GM23338 (cell line): ENCODE data around the gene POLR2L. TPM values are rescaled to one million over a fixed set of nuclear protein-coding genes. Genes with fewer than 3 reads are reported as not detected.

Experiments used
- ATAC-seq: fragments of 200-7000 bp; cut with Tn5 transposase; 3 replicates; pipeline ENCODE4 v1.9.1; 2020
- DNase-seq: peaks from one replicate; pipeline ENCODE4 v3.0.0-alpha.2; 2015; ENCODE audit warnings: low spot score
- H2AFZ ChIP-seq: fragments of 200-600 bp; sonication (generic); 2 replicates; pipeline ENCODE4 v1.8.0; 2016; ENCODE audit warnings: antibody characterized with exemption, mild to moderate bottlenecking, moderate library complexity
- H3F3A ChIP-seq: fragments of 200-600 bp; sonication (generic); replicated peaks from 2 replicates; pipeline ENCODE4 v1.8.0; 2017; ENCODE audit warnings: antibody characterized with exemption, mixed run types, low read depth
- H3K27ac ChIP-seq: fragments of 200-600 bp; sonication (generic); 2 replicates; pipeline ENCODE4 v1.6.1; 2016; ENCODE audit warnings: low read depth
- H3K27me3 ChIP-seq: fragments of 200-600 bp; sonication (generic); 2 replicates; pipeline ENCODE4 v1.8.0; 2016; ENCODE audit warnings: mild to moderate bottlenecking, mixed run types, moderate library complexity; ENCODE audit not compliant: insufficient read depth
- H3K36me3 ChIP-seq: fragments of 200-600 bp; sonication (generic); 2 replicates; pipeline ENCODE4 v1.8.0; 2016; ENCODE audit warnings: mild to moderate bottlenecking; ENCODE audit not compliant: insufficient read depth
- H3K4me1 ChIP-seq: fragments of 200-600 bp; sonication (generic); 2 replicates; pipeline ENCODE4 v1.8.0; 2016; ENCODE audit warnings: mild to moderate bottlenecking, moderate library complexity; ENCODE audit not compliant: insufficient read depth
- H3K4me2 ChIP-seq: fragments of 200-600 bp; sonication (generic); 2 replicates; pipeline ENCODE4 v1.7.1; 2017; ENCODE audit warnings: mixed run types
- H3K4me3 ChIP-seq: fragments of 200-600 bp; sonication (generic); 2 replicates; pipeline ENCODE4 v1.6.1; 2016; ENCODE audit warnings: mixed run types
- H3K79me2 ChIP-seq: fragments of 200-600 bp; sonication (generic); replicated peaks from 2 replicates; pipeline ENCODE4 v1.8.0; 2017; ENCODE audit warnings: mild to moderate bottlenecking; ENCODE audit not compliant: insufficient read depth
- H3K9me2 ChIP-seq: fragments of 200-600 bp; sonication (generic); 2 replicates; pipeline ENCODE4 v1.8.0; 2017; ENCODE audit not compliant: insufficient read depth
- H4K20me1 ChIP-seq: fragments of 200-600 bp; sonication (generic); replicated peaks from 2 replicates; pipeline ENCODE4 v1.8.0; 2017; ENCODE audit warnings: mild to moderate bottlenecking; ENCODE audit not compliant: insufficient read depth
- H3K27ac Mint-ChIP-seq: 2 replicates; pipeline ENCODE4 v1.8.0; 2020; ENCODE audit warnings: inconsistent platforms, mild to moderate bottlenecking, moderate library complexity, mixed read lengths
- H3K27me3 Mint-ChIP-seq: 3 replicates; pipeline ENCODE4 v1.8.0; 2022; ENCODE audit warnings: low read depth, mild to moderate bottlenecking, moderate library complexity, mixed read lengths, inconsistent platforms; ENCODE audit not compliant: insufficient read depth, poor library complexity
- H3K36me3 Mint-ChIP-seq: 3 replicates; pipeline ENCODE4 v1.8.0; 2021; ENCODE audit warnings: low read depth, mild to moderate bottlenecking, inconsistent platforms, moderate library complexity, mixed read lengths
- H3K4me1 Mint-ChIP-seq: 3 replicates; pipeline ENCODE4 v1.8.0; 2020; ENCODE audit warnings: mild to moderate bottlenecking, inconsistent platforms, mixed read lengths
- H3K4me3 Mint-ChIP-seq: 3 replicates; pipeline ENCODE4 v1.8.0; 2021; ENCODE audit warnings: moderate library complexity, mild to moderate bottlenecking, inconsistent platforms, mixed read lengths
- H3K9me3 Mint-ChIP-seq: 3 replicates; pipeline ENCODE4 v1.8.0; 2020; ENCODE audit warnings: moderate library complexity, mild to moderate bottlenecking, inconsistent platforms, mixed read lengths
- CREB1 ChIP-seq: fragments of 250-450 bp; sonication (Bioruptor Pico); IDR thresholded peaks from 2 replicates; pipeline ENCODE4 v1.5.0; 2020; ENCODE audit warnings: low read depth, mild to moderate bottlenecking, moderate library complexity
- EZH2 ChIP-seq: fragments of 200-600 bp; sonication (generic); IDR thresholded peaks from one replicate; pipeline ENCODE4 v1.8.0; 2017; ENCODE audit warnings: antibody characterized with exemption, mild to moderate bottlenecking, low read depth; ENCODE audit not compliant: unreplicated experiment
- EZH2phosphoT487 ChIP-seq: fragments of 200-600 bp; sonication (generic); IDR thresholded peaks from one replicate; pipeline ENCODE4 v1.8.1; 2018; ENCODE audit warnings: antibody characterized with exemption; ENCODE audit not compliant: unreplicated experiment
- JUNB ChIP-seq: IDR thresholded peaks from one replicate; pipeline ENCODE4 v1.6.1; 2016; ENCODE audit warnings: antibody characterized with exemption; ENCODE audit not compliant: unreplicated experiment
- NANOG ChIP-seq: IDR thresholded peaks from 2 replicates; pipeline ENCODE4 v1.6.1; 2016; ENCODE audit warnings: antibody characterized with exemption, borderline replicate concordance
- POLR2AphosphoS5 ChIP-seq: IDR thresholded peaks from 2 replicates; pipeline ENCODE4 v1.6.1; 2016; ENCODE audit warnings: antibody characterized with exemption, low read depth
- STAT1 ChIP-seq: IDR thresholded peaks from one replicate; pipeline ENCODE4 v1.6.1; 2016; ENCODE audit warnings: antibody characterized with exemption; ENCODE audit not compliant: unreplicated experiment
- ZNF114 ChIP-seq: fragments of 250-450 bp; sonication (Bioruptor Pico); IDR thresholded peaks from 2 replicates; pipeline ENCODE4 v1.5.0; 2020; ENCODE audit warnings: mild to moderate bottlenecking, moderate library complexity
- ZNF331 ChIP-seq: fragments of 250-450 bp; sonication (Bioruptor Pico); IDR thresholded peaks from 2 replicates; pipeline ENCODE4 v1.5.0; 2020; ENCODE audit warnings: low read depth, mild to moderate bottlenecking, moderate library complexity
- polyA plus RNA-seq: library from polyadenylated mRNA; unstranded; fragments of >200 nt; fragmentation: Nextera tagmentation; extraction: Ambion mirVana; gene quantifications from 2 replicates; pipeline ENCODE4 v1.2.1, GENCODE V29; 2016
- total RNA-seq: library from RNA; depleted of rRNA; stranded (reverse); fragments of >200 nt; shearing (Covaris generic); gene quantifications from 2 replicates; pipeline ENCODE4 v1.2.3, GENCODE V29; 2014
- TF ChIP-seq, protein P1 (sequence below), 2 experiments: fragments of 200-600 bp in 1 of 2; sonication (generic) in 1 of 2; conservative IDR thresholded peaks; 2 replicates each; pipeline versions ENCODE4 v1.5.1 to v1.6.1; 2016 to 2017; ENCODE audit warnings: antibody characterized with exemption in 2 of 2, low read depth in 2 of 2, mild to moderate bottlenecking in 2 of 2, moderate library complexity in 1 of 2
- TF ChIP-seq, protein P2 (sequence below): IDR thresholded peaks from one replicate; pipeline ENCODE4 v1.6.1; 2018; ENCODE audit warnings: antibody characterized with exemption; ENCODE audit not compliant: unreplicated experiment
- TF ChIP-seq, protein P3 (sequence below): fragments of 250-450 bp; sonication (Bioruptor Pico); IDR thresholded peaks from 2 replicates; pipeline ENCODE4 v1.5.0; 2020; ENCODE audit warnings: mild to moderate bottlenecking, moderate library complexity
- TF ChIP-seq, protein P4 (sequence below): IDR thresholded peaks from 2 replicates; pipeline ENCODE4 v1.6.1; 2016; ENCODE audit warnings: antibody characterized with exemption

The POLR2L gene
- total and polyA plus RNA-seq, 2 experiments from 2014 or later: 32.2 to 369 TPM

DNA sequence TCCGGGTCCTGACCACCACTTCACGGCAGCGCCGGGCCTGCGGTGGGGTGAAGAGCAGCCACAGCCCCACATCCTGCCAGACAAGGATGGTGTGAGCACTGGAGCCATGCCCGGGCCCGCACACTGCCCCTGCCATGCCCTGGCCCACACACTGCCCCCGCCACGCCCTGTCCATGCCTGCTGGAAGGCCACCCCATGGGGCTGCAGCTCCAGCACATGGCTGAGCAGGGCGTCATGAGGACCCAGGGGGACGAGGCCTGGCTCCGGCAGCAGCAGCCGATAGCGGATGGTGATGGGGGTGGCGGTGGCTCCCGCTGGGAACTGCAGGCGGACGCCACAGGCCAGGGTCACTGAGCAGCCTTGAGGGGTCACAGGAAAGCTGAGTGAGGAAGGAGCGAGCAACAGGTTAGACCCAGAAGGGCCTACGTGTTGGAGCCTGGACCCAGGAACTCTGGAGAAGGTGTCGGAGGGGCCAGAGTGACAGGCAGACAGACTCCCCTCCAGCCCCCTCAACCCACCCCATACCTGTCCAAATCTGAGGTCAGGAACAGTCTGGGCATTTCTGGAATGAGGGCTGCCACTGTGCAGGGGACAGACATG is 40.2 kb downstream of the POLR2L start:
- Mint-ChIP-seq H3K27ac (no peak overlapping the region), H3K4me3 (no peak overlapping the region), H3K36me3 (peaks cover 2% of the 10 kb centered on the region; the same call in 1 of the 3 replicates), H3K9me3 (no peaks in the 10 kb centered on the region), H3K27me3 (peaks cover 11% of the 10 kb centered on the region), H3K4me1 (peaks cover 3% of the 10 kb centered on the region; the same call in 1 of the 3 replicates)
- no peaks in the 10 kb centered on the region for H4K20me1 ChIP-seq
- DNase-seq: no peak
- H3F3A ChIP-seq: peaks cover 25% of the 10 kb centered on the region; the same call in 1 of the 2 replicates
- H3K4me1 ChIP-seq: peaks cover 7% of the 10 kb centered on the region; the same call in 1 of the 2 replicates
- H3K9me2 ChIP-seq: no peaks in the 10 kb centered on the region
- H3K79me2 ChIP-seq: no peaks in the 10 kb centered on the region
- H2AFZ ChIP-seq: no peak overlapping the region
- H3K4me2 ChIP-seq: no peak overlapping the region
- no peak for ATAC-seq
- H3K36me3 ChIP-seq: no peaks in the 10 kb centered on the region
- H3K27me3 ChIP-seq: no peaks in the 10 kb centered on the region
- TF ChIP-seq EZH2phosphoT487 (no peak), POLR2AphosphoS5 (no peak), STAT1 (no peak), CREB1 (no peak), ZNF331 (CRISPR knock-in tag) (no peak), NANOG (no peak), JUNB (no peak), EZH2 (no peak), ZNF114 (CRISPR knock-in tag) (no peak)
- TF ChIP-seq, protein P1, sequence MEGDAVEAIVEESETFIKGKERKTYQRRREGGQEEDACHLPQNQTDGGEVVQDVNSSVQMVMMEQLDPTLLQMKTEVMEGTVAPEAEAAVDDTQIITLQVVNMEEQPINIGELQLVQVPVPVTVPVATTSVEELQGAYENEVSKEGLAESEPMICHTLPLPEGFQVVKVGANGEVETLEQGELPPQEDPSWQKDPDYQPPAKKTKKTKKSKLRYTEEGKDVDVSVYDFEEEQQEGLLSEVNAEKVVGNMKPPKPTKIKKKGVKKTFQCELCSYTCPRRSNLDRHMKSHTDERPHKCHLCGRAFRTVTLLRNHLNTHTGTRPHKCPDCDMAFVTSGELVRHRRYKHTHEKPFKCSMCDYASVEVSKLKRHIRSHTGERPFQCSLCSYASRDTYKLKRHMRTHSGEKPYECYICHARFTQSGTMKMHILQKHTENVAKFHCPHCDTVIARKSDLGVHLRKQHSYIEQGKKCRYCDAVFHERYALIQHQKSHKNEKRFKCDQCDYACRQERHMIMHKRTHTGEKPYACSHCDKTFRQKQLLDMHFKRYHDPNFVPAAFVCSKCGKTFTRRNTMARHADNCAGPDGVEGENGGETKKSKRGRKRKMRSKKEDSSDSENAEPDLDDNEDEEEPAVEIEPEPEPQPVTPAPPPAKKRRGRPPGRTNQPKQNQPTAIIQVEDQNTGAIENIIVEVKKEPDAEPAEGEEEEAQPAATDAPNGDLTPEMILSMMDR (conservative IDR thresholded peaks at IDR 0.05; ENCODE audit: low read depth in 2 of 2): no peak
- TF ChIP-seq, protein P2, sequence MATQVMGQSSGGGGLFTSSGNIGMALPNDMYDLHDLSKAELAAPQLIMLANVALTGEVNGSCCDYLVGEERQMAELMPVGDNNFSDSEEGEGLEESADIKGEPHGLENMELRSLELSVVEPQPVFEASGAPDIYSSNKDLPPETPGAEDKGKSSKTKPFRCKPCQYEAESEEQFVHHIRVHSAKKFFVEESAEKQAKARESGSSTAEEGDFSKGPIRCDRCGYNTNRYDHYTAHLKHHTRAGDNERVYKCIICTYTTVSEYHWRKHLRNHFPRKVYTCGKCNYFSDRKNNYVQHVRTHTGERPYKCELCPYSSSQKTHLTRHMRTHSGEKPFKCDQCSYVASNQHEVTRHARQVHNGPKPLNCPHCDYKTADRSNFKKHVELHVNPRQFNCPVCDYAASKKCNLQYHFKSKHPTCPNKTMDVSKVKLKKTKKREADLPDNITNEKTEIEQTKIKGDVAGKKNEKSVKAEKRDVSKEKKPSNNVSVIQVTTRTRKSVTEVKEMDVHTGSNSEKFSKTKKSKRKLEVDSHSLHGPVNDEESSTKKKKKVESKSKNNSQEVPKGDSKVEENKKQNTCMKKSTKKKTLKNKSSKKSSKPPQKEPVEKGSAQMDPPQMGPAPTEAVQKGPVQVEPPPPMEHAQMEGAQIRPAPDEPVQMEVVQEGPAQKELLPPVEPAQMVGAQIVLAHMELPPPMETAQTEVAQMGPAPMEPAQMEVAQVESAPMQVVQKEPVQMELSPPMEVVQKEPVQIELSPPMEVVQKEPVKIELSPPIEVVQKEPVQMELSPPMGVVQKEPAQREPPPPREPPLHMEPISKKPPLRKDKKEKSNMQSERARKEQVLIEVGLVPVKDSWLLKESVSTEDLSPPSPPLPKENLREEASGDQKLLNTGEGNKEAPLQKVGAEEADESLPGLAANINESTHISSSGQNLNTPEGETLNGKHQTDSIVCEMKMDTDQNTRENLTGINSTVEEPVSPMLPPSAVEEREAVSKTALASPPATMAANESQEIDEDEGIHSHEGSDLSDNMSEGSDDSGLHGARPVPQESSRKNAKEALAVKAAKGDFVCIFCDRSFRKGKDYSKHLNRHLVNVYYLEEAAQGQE: no peak
- TF ChIP-seq, protein P3, sequence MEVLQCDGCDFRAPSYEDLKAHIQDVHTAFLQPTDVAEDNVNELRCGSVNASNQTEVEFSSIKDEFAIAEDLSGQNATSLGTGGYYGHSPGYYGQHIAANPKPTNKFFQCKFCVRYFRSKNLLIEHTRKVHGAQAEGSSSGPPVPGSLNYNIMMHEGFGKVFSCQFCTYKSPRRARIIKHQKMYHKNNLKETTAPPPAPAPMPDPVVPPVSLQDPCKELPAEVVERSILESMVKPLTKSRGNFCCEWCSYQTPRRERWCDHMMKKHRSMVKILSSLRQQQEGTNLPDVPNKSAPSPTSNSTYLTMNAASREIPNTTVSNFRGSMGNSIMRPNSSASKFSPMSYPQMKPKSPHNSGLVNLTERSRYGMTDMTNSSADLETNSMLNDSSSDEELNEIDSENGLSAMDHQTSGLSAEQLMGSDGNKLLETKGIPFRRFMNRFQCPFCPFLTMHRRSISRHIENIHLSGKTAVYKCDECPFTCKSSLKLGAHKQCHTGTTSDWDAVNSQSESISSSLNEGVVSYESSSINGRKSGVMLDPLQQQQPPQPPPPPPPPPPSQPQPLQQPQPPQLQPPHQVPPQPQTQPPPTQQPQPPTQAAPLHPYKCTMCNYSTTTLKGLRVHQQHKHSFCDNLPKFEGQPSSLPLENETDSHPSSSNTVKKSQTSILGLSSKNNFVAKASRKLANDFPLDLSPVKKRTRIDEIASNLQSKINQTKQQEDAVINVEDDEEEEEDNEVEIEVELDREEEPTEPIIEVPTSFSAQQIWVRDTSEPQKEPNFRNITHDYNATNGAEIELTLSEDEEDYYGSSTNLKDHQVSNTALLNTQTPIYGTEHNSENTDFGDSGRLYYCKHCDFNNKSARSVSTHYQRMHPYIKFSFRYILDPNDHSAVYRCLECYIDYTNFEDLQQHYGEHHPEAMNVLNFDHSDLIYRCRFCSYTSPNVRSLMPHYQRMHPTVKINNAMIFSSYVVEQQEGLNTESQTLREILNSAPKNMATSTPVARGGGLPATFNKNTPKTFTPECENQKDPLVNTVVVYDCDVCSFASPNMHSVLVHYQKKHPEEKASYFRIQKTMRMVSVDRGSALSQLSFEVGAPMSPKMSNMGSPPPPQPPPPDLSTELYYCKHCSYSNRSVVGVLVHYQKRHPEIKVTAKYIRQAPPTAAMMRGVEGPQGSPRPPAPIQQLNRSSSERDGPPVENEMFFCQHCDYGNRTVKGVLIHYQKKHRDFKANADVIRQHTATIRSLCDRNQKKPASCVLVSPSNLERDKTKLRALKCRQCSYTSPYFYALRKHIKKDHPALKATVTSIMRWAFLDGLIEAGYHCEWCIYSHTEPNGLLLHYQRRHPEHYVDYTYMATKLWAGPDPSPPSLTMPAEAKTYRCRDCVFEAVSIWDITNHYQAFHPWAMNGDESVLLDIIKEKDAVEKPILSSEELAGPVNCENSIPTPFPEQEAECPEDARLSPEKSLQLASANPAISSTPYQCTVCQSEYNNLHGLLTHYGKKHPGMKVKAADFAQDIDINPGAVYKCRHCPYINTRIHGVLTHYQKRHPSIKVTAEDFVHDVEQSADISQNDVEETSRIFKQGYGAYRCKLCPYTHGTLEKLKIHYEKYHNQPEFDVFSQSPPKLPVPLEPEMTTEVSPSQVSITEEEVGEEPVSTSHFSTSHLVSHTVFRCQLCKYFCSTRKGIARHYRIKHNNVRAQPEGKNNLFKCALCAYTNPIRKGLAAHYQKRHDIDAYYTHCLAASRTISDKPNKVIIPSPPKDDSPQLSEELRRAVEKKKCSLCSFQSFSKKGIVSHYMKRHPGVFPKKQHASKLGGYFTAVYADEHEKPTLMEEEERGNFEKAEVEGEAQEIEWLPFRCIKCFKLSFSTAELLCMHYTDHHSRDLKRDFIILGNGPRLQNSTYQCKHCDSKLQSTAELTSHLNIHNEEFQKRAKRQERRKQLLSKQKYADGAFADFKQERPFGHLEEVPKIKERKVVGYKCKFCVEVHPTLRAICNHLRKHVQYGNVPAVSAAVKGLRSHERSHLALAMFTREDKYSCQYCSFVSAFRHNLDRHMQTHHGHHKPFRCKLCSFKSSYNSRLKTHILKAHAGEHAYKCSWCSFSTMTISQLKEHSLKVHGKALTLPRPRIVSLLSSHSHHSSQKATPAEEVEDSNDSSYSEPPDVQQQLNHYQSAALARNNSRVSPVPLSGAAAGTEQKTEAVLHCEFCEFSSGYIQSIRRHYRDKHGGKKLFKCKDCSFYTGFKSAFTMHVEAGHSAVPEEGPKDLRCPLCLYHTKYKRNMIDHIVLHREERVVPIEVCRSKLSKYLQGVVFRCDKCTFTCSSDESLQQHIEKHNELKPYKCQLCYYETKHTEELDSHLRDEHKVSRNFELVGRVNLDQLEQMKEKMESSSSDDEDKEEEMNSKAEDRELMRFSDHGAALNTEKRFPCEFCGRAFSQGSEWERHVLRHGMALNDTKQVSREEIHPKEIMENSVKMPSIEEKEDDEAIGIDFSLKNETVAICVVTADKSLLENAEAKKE (CRISPR knock-in tag): no peak
- TF ChIP-seq, protein P4, sequence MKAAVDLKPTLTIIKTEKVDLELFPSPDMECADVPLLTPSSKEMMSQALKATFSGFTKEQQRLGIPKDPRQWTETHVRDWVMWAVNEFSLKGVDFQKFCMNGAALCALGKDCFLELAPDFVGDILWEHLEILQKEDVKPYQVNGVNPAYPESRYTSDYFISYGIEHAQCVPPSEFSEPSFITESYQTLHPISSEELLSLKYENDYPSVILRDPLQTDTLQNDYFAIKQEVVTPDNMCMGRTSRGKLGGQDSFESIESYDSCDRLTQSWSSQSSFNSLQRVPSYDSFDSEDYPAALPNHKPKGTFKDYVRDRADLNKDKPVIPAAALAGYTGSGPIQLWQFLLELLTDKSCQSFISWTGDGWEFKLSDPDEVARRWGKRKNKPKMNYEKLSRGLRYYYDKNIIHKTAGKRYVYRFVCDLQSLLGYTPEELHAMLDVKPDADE: no peak
- H3K4me3 ChIP-seq: no peak overlapping the region
- no peak overlapping the region for H3K27ac ChIP-seq
